HepG2 (cell line): ENCODE measurements around the gene MEF2B. TPM values are rescaled to one million over a fixed set of nuclear protein-coding genes. Genes with fewer than 3 reads are reported as not detected.

Experiments used
- GATAD2A ChIP-seq: IDR thresholded peaks from 2 replicates; pipeline ENCODE4 v1.6.1; 2016
- ISX ChIP-seq: sonication (generic); formaldehyde crosslinking; conservative IDR thresholded peaks from 2 replicates; pipeline ENCODE4 v1.5.0; 2020; ENCODE audit warnings: missing genetic modification reagents
- SKI ChIP-seq: fragments of 450-650 bp; IDR thresholded peaks from one replicate; pipeline ENCODE4 v1.6.1; 2018; ENCODE audit warnings: mild to moderate bottlenecking; ENCODE audit not compliant: partially characterized antibody
- SP5 ChIP-seq: IDR thresholded peaks from 2 replicates; pipeline ENCODE4 v1.6.1; 2016; ENCODE audit warnings: low read depth, borderline replicate concordance
- ZBTB40 ChIP-seq, 2 experiments: fragments of 450-650 bp in 1 of 2; sonication (generic) in 1 of 2; formaldehyde crosslinking in 1 of 2; IDR thresholded peaks; 2 replicates each; pipeline versions ENCODE4 v1.6.1 to v1.8.0; 2016 to 2022; ENCODE audit warnings: antibody characterized with exemption in 1 of 2, mild to moderate bottlenecking in 1 of 2, missing genetic modification reagents in 1 of 2
- ZNF121 ChIP-seq: sonication (generic); formaldehyde crosslinking; IDR thresholded peaks from 2 replicates; pipeline ENCODE4 v1.5.0; 2020; ENCODE audit warnings: mild to moderate bottlenecking, missing genetic modification reagents
- polyA plus RNA-seq, 8 experiments: library from polyadenylated mRNA; depleted of rRNA in 3 of 8; stranded (reverse) in 7 of 8; unstranded in 1 of 8; fragments of >200 nt; fragmentation: Illumina TruSeq in 4 of 8; extraction: Trizol in 4 of 8; gene quantifications; 2 replicates each; pipeline versions ENCODE4 v1.2.1 to v1.2.3, GENCODE V29; 2011 to 2016; ENCODE audit warnings: low read depth in 4 of 8, missing spikeins in 1 of 8, mixed read lengths in 1 of 8; ENCODE audit not compliant: insufficient read depth in 1 of 8
- total RNA-seq, 5 experiments: library from RNA; depleted of rRNA; stranded (reverse); fragments of >200 nt; fragmentation: Illumina TruSeq; extraction: Trizol; gene quantifications; 2 replicates each; pipeline ENCODE4 v1.2.3, GENCODE V29; 2016; ENCODE audit warnings: low read depth in 1 of 5
- TF ChIP-seq, protein P1 (sequence below): sonication (generic); formaldehyde crosslinking; IDR thresholded peaks from 2 replicates; pipeline ENCODE4 v1.4.0; 2020; ENCODE audit warnings: mild to moderate bottlenecking, missing genetic modification reagents
- TF ChIP-seq, protein P2 (sequence below): sonication (generic); formaldehyde crosslinking; IDR thresholded peaks from 2 replicates; pipeline ENCODE4 v1.5.1; 2020; ENCODE audit warnings: missing genetic modification reagents, mild to moderate bottlenecking, borderline replicate concordance
- TF ChIP-seq, protein P3 (sequence below): sonication (generic); formaldehyde crosslinking; IDR thresholded peaks from 2 replicates; pipeline ENCODE4 v1.4.0; 2020; ENCODE audit warnings: missing genetic modification reagents

The MEF2B gene
- total and polyA plus RNA-seq, 2 of the 13 experiments (the other 11 are each of a cell fraction or from before 2014, with no cell fraction given): 1.2 to 1.7 TPM

DNA sequence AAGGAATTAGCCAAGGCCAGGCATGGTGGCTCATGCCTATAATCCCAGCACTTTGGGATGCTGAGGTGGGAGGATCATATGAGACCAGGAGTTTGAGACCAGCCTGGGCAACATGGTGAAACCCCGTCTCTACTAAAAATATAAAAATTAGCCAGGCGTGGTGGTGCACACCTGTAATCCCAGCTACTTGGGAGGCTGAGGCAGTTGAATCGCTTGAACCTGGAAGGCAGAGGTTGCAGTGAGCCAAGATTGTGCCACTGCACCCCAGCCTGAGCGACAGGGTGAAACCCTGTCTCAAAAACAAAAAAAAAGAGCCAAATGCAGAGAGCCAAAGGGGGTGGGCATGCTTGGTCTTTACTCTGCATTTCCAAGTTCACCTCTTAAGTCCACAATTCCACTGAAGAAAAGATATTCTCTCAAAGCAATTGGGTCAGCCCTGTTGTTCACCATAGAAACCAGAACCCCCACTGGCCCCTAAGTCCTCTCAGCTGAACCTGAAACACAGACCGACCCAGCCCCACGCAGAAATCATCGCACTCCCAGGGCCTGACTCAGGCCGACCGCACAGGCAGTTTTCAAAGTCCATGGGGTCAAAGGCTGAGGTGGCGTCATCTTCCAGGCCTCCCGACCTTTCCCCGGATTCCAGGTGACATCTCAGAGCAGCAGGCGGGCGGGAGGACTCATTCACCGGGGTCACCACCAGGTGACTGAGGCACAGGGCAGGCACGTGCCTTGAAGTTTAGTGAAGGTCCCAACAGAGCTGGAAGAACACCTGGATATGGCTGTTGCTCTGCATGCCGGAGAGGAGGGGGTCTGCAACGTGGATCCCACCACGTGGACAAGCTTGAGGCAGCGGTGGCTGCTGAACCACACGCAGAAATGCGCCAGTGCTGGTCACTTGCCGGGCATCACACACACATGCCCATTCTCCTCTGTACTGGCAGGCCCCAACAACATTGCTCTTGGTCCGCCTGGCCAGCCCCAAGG, 73.1 kb downstream of the MEF2B start (continued):
- TF ChIP-seq ZBTB40 (IDR thresholded peaks at IDR 0.05) (no peak), ZBTB40 (CRISPR knock-in tag; IDR thresholded peaks at IDR 0.05) (peak; percentile 74; the same call in 1 of the 2 replicates), SKI (peak; percentile 97), SP5 (peak; percentile 50; the same call in 1 of the 2 replicates), ZNF121 (CRISPR knock-in tag) (peak; percentile 50; the same call in 1 of the 2 replicates), GATAD2A (CRISPR knock-in tag) (peak; percentile 98), ISX (no peak)
- TF ChIP-seq, protein P1, sequence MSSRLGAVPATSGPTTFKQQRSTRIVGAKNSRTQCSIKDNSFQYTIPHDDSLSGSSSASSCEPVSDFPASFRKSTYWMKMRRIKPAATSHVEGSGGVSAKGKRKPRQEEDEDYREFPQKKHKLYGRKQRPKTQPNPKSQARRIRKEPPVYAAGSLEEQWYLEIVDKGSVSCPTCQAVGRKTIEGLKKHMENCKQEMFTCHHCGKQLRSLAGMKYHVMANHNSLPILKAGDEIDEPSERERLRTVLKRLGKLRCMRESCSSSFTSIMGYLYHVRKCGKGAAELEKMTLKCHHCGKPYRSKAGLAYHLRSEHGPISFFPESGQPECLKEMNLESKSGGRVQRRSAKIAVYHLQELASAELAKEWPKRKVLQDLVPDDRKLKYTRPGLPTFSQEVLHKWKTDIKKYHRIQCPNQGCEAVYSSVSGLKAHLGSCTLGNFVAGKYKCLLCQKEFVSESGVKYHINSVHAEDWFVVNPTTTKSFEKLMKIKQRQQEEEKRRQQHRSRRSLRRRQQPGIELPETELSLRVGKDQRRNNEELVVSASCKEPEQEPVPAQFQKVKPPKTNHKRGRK (CRISPR knock-in tag): no peak
- TF ChIP-seq, protein P2, sequence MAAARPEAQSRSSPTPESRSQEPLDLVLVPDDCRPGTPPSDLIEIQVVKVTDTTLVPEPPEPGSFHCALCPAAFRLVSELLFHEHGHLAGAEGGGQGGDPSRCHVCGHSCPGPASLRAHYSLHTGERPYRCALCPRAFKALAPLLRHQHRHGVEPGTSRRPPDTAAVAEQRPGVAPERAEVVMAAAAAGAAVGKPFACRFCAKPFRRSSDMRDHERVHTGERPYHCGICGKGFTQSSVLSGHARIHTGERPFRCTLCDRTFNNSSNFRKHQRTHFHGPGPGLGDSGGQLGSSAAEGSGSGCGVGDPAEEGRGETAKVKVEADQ (CRISPR knock-in tag): peak; percentile 87; the same call in 1 of the 2 replicates
- TF ChIP-seq, protein P3, sequence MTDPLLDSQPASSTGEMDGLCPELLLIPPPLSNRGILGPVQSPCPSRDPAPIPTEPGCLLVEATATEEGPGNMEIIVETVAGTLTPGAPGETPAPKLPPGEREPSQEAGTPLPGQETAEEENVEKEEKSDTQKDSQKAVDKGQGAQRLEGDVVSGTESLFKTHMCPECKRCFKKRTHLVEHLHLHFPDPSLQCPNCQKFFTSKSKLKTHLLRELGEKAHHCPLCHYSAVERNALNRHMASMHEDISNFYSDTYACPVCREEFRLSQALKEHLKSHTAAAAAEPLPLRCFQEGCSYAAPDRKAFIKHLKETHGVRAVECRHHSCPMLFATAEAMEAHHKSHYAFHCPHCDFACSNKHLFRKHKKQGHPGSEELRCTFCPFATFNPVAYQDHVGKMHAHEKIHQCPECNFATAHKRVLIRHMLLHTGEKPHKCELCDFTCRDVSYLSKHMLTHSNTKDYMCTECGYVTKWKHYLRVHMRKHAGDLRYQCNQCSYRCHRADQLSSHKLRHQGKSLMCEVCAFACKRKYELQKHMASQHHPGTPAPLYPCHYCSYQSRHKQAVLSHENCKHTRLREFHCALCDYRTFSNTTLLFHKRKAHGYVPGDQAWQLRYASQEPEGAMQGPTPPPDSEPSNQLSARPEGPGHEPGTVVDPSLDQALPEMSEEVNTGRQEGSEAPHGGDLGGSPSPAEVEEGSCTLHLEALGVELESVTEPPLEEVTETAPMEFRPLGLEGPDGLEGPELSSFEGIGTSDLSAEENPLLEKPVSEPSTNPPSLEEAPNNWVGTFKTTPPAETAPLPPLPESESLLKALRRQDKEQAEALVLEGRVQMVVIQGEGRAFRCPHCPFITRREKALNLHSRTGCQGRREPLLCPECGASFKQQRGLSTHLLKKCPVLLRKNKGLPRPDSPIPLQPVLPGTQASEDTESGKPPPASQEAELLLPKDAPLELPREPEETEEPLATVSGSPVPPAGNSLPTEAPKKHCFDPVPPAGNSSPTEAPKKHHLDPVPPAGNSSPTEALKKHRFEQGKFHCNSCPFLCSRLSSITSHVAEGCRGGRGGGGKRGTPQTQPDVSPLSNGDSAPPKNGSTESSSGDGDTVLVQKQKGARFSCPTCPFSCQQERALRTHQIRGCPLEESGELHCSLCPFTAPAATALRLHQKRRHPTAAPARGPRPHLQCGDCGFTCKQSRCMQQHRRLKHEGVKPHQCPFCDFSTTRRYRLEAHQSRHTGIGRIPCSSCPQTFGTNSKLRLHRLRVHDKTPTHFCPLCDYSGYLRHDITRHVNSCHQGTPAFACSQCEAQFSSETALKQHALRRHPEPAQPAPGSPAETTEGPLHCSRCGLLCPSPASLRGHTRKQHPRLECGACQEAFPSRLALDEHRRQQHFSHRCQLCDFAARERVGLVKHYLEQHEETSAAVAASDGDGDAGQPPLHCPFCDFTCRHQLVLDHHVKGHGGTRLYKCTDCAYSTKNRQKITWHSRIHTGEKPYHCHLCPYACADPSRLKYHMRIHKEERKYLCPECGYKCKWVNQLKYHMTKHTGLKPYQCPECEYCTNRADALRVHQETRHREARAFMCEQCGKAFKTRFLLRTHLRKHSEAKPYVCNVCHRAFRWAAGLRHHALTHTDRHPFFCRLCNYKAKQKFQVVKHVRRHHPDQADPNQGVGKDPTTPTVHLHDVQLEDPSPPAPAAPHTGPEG: peak; percentile 88
